ENCODE measurements around the gene FFAR1.

The FFAR1 gene

GRCh38 chr19:35389192-35389861, 41.6 kb downstream of the FFAR1 start:
- no peak overlapping the region for H4K8ac ChIP-seq (ENCODE audit: low read length)
- H3K23ac ChIP-seq (ENCODE audit: low read length in 2 of 2), result no peak overlapping the region
- H2BK120ac ChIP-seq (ENCODE audit: low read depth, low read length), result no peak overlapping the region
- H3K9me3 ChIP-seq (ENCODE audit: control insufficient read depth, low read length), result peaks cover 3% of the 10 kb centered on the region
- no peak overlapping the region for H3K18ac ChIP-seq (ENCODE audit: low read depth in 1 of 2, low read length in 2 of 2)
- H3K4me3 ChIP-seq (ENCODE audit: insufficient read depth in 1 of 2, low read depth in 1 of 2, low read length in 2 of 2), result no peak overlapping the region
- no peak overlapping the region for H2BK12ac ChIP-seq (ENCODE audit: low read length in 2 of 2)
- H2BK5ac ChIP-seq (ENCODE audit: low read depth, low read length, poor library complexity, severe bottlenecking), result no peak overlapping the region
- no peak overlapping the region for H2AK5ac ChIP-seq (ENCODE audit: low read length, severe bottlenecking)
- H3K4ac ChIP-seq (ENCODE audit: low read depth in 1 of 2, low read length in 2 of 2), result no peak overlapping the region
- 45% methylated on average over 6 of the region's 6 CpGs for WGBS
- no peaks in the 10 kb centered on the region for H3K79me1 ChIP-seq (replicated peaks; ENCODE audit: low read length, poor library complexity, severe bottlenecking)
- H2AFZ ChIP-seq (ENCODE audit: low read depth, low read length), result no peak overlapping the region
- H3K36me3 ChIP-seq (ENCODE audit: control insufficient read depth in 1 of 2, insufficient read depth in 2 of 2, low read depth in 1 of 2, low read length in 2 of 2), result no peaks in the 10 kb centered on the region
- no peak for DNase-seq
- H3K4me1 ChIP-seq (ENCODE audit: control insufficient read depth, insufficient read depth, low read depth, low read length), result no peaks in the 10 kb centered on the region
- H3K4me2 ChIP-seq (ENCODE audit: low read length, poor library complexity, severe bottlenecking), result no peak overlapping the region
- H3K9ac ChIP-seq (ENCODE audit: low read length), result peak overlapping the region; percentile 63
- H4K91ac ChIP-seq (ENCODE audit: low read length), result no peak overlapping the region
- no peak overlapping the region for H3K27ac ChIP-seq (ENCODE audit: low read length, poor library complexity, severe bottlenecking)
- no peak overlapping the region for H3K14ac ChIP-seq (ENCODE audit: low read length in 2 of 2)
- H2BK15ac ChIP-seq (ENCODE audit: low read depth, poor library complexity, severe bottlenecking), result no peak overlapping the region
- no peaks in the 10 kb centered on the region for H3K27me3 ChIP-seq (ENCODE audit: control insufficient read depth in 1 of 2, insufficient read depth in 1 of 2, low read length in 2 of 2)

GRCh38 chr19:35392742-35393715, 45.3 kb downstream of the FFAR1 start:
- no peak for DNase-seq
- H3K36me3 ChIP-seq (ENCODE audit: control insufficient read depth in 1 of 2, insufficient read depth in 2 of 2, low read depth in 1 of 2, low read length in 2 of 2), result no peaks in the 10 kb centered on the region
- no peak overlapping the region for H2BK120ac ChIP-seq (ENCODE audit: low read depth, low read length)
- no peak overlapping the region for H3K23ac ChIP-seq (ENCODE audit: low read length in 2 of 2)
- WGBS, result 90% methylated on average over 5 of the region's 5 CpGs
- H3K27me3 ChIP-seq (ENCODE audit: control insufficient read depth in 1 of 2, insufficient read depth in 1 of 2, low read length in 2 of 2), result no peaks in the 10 kb centered on the region
- no peak overlapping the region for H3K4me2 ChIP-seq (ENCODE audit: low read length, poor library complexity, severe bottlenecking)
- no peak overlapping the region for H3K18ac ChIP-seq (ENCODE audit: low read depth in 1 of 2, low read length in 2 of 2)
- no peak overlapping the region for H2AK5ac ChIP-seq (ENCODE audit: low read length, severe bottlenecking)
- H3K9me3 ChIP-seq (ENCODE audit: control insufficient read depth, low read length), result no peaks in the 10 kb centered on the region
- no peak overlapping the region for H2BK15ac ChIP-seq (ENCODE audit: low read depth, poor library complexity, severe bottlenecking)
- no peak overlapping the region for H2AFZ ChIP-seq (ENCODE audit: low read depth, low read length)
- H3K14ac ChIP-seq (ENCODE audit: low read length in 2 of 2), result no peak overlapping the region
- no peak overlapping the region for H3K4me3 ChIP-seq (ENCODE audit: insufficient read depth in 1 of 2, low read depth in 1 of 2, low read length in 2 of 2)
- no peaks in the 10 kb centered on the region for H3K79me1 ChIP-seq (replicated peaks; ENCODE audit: low read length, poor library complexity, severe bottlenecking)
- no peak overlapping the region for H3K9ac ChIP-seq (ENCODE audit: low read length)
- H3K27ac ChIP-seq (ENCODE audit: low read length, poor library complexity, severe bottlenecking), result no peak overlapping the region
- no peak overlapping the region for H3K4ac ChIP-seq (ENCODE audit: low read depth in 1 of 2, low read length in 2 of 2)
- no peak overlapping the region for H4K91ac ChIP-seq (ENCODE audit: low read length)
- H2BK12ac ChIP-seq (ENCODE audit: low read length in 2 of 2), result no peak overlapping the region
- H2BK5ac ChIP-seq (ENCODE audit: low read depth, low read length, poor library complexity, severe bottlenecking), result no peak overlapping the region
- H4K8ac ChIP-seq (ENCODE audit: low read length), result no peak overlapping the region
- no peaks in the 10 kb centered on the region for H3K4me1 ChIP-seq (ENCODE audit: control insufficient read depth, insufficient read depth, low read depth, low read length)

GRCh38 chr19:35395382-35396199, 47.9 kb downstream of the FFAR1 start:
- H3K9me3 ChIP-seq (ENCODE audit: control insufficient read depth, low read length), result no peaks in the 10 kb centered on the region
- H4K8ac ChIP-seq (ENCODE audit: low read length), result no peak overlapping the region
- no peaks in the 10 kb centered on the region for H3K4me1 ChIP-seq (ENCODE audit: control insufficient read depth, insufficient read depth, low read depth, low read length)
- no peak overlapping the region for H3K18ac ChIP-seq (ENCODE audit: low read depth in 1 of 2, low read length in 2 of 2)
- H2AK5ac ChIP-seq (ENCODE audit: low read length, severe bottlenecking), result no peak overlapping the region
- no peak overlapping the region for H3K23ac ChIP-seq (ENCODE audit: low read length in 2 of 2)
- no peak overlapping the region for H2BK15ac ChIP-seq (ENCODE audit: low read depth, poor library complexity, severe bottlenecking)
- H2BK12ac ChIP-seq (ENCODE audit: low read length in 2 of 2), result no peak overlapping the region
- no peak overlapping the region for H2BK5ac ChIP-seq (ENCODE audit: low read depth, low read length, poor library complexity, severe bottlenecking)
- no peaks in the 10 kb centered on the region for H3K36me3 ChIP-seq (ENCODE audit: control insufficient read depth in 1 of 2, insufficient read depth in 2 of 2, low read depth in 1 of 2, low read length in 2 of 2)
- H3K4ac ChIP-seq (ENCODE audit: low read depth in 1 of 2, low read length in 2 of 2), result no peak overlapping the region
- 26% methylated on average over 14 of the region's 19 CpGs for WGBS
- H3K4me3 ChIP-seq (ENCODE audit: insufficient read depth in 1 of 2, low read depth in 1 of 2, low read length in 2 of 2), result no peak overlapping the region
- no peak overlapping the region for H2BK120ac ChIP-seq (ENCODE audit: low read depth, low read length)
- H3K27ac ChIP-seq (ENCODE audit: low read length, poor library complexity, severe bottlenecking), result no peak overlapping the region
- no peak overlapping the region for H2AFZ ChIP-seq (ENCODE audit: low read depth, low read length)
- no peaks in the 10 kb centered on the region for H3K79me1 ChIP-seq (replicated peaks; ENCODE audit: low read length, poor library complexity, severe bottlenecking)
- peak; percentile 77 for DNase-seq
- H4K91ac ChIP-seq (ENCODE audit: low read length), result no peak overlapping the region
- no peak overlapping the region for H3K4me2 ChIP-seq (ENCODE audit: low read length, poor library complexity, severe bottlenecking)
- H3K14ac ChIP-seq (ENCODE audit: low read length in 2 of 2), result no peak overlapping the region
- H3K27me3 ChIP-seq (ENCODE audit: control insufficient read depth in 1 of 2, insufficient read depth in 1 of 2, low read length in 2 of 2), result peaks cover 0 to 5% of the 10 kb centered on the region in 2 experiments
- H3K9ac ChIP-seq (ENCODE audit: low read length), result no peak overlapping the region

All from mesenchymal stem cell (in vitro differentiated cells and primary cell).